Measurements from ENCODE around the gene PIK3C2G. TPM values are rescaled to one million over a fixed set of nuclear protein-coding genes. Genes with fewer than 3 reads are reported as not detected.

The PIK3C2G gene
- total RNA-seq, 1 experiment from 2014 or later: not detected

- H2BK120ac ChIP-seq (ENCODE audit: low read depth, low read length, poor library complexity, severe bottlenecking): no peak overlapping the region
- H3K36me3 Mint-ChIP-seq (ENCODE audit: insufficient read depth in 1 of 3, low read depth in 3 of 3): no peaks in the 10 kb centered on the region
- H2BK5ac ChIP-seq (ENCODE audit: insufficient read length, low read length): no peak overlapping the region
- no peaks in the 10 kb centered on the region for H3K23me2 ChIP-seq (ENCODE audit: insufficient read length, low read depth, low read length, poor library complexity, severe bottlenecking)
- H3K9ac ChIP-seq (ENCODE audit: extremely low read depth, insufficient read length, low read length): no peak overlapping the region
- no peak for TF ChIP-seq CTCF (conservative IDR thresholded peaks at IDR 0.05)
- H3K9me3 ChIP-seq (ENCODE audit: control insufficient read depth, low read depth, low read length): no peaks in the 10 kb centered on the region
- no peak overlapping the region for H2BK15ac ChIP-seq (ENCODE audit: low read depth, low read length)
- no peaks in the 10 kb centered on the region for H3K9me3 Mint-ChIP-seq
- H4K20me1 ChIP-seq (ENCODE audit: control insufficient read depth, insufficient read depth, insufficient read length): no peaks in the 10 kb centered on the region
- H3K27ac Mint-ChIP-seq: no peak overlapping the region
- no CpG with 5 or more reads among the region's 2 CpGs for WGBS (ENCODE audit: extremely low coverage, insufficient read length, low lambda C conversion rate)
- H3K4me1 Mint-ChIP-seq: peaks cover 6 to 12% of the 10 kb centered on the region in 2 experiments
- no peaks in the 10 kb centered on the region for H3K79me1 ChIP-seq (ENCODE audit: insufficient read depth, low read depth, low read length, poor library complexity, severe bottlenecking)
- DNase-seq: no peak
- H4K5ac ChIP-seq (ENCODE audit: insufficient read length, low read depth, low read length): no peak overlapping the region
- no peak overlapping the region for H3K18ac ChIP-seq (ENCODE audit: insufficient read length, low read depth, low read length)
- H4K8ac ChIP-seq (replicated peaks; ENCODE audit: insufficient read length, low read depth, low read length): no peak overlapping the region
- H3T11ph ChIP-seq (ENCODE audit: low read length): no peak overlapping the region
- H3K27ac ChIP-seq (ENCODE audit: insufficient read length, low read depth, low read length): no peak overlapping the region
- H2BK20ac ChIP-seq (ENCODE audit: low read depth, low read length, poor library complexity, severe bottlenecking): no peak overlapping the region
- H2AFZ ChIP-seq (ENCODE audit: low read length): no peak overlapping the region
- 0 out of 2 replicates have a peak, but pooled peaks cover 2% of the 10 kb centered on the region for H3K4me1 ChIP-seq (ENCODE audit: insufficient read depth, low read length)
- H4K91ac ChIP-seq (ENCODE audit: insufficient read length, low read depth, low read length): no peak overlapping the region
- no peaks in the 10 kb centered on the region for H3K27me3 Mint-ChIP-seq (ENCODE audit: low read depth)
- H3K14ac ChIP-seq (ENCODE audit: insufficient read depth, low read length): no peak overlapping the region
- no peak overlapping the region for H3K4me3 Mint-ChIP-seq
- no peak overlapping the region for H2AK5ac ChIP-seq (ENCODE audit: insufficient read length, low read length)
- no peak overlapping the region for H3K23ac ChIP-seq (ENCODE audit: insufficient read length, low read depth, low read length)
- no peak overlapping the region for H3K56ac ChIP-seq (ENCODE audit: insufficient read length, low read depth, low read length)
- H3K4me2 ChIP-seq (ENCODE audit: insufficient read depth, insufficient read length, low read length): no peak overlapping the region
- no peak overlapping the region for H3K4ac ChIP-seq (ENCODE audit: low read depth, low read length)
- H2BK12ac ChIP-seq (ENCODE audit: insufficient read length, low read depth, low read length): no peak overlapping the region
- H3K27me3 ChIP-seq (ENCODE audit: insufficient read depth, low read length): no peaks in the 10 kb centered on the region
- no peaks in the 10 kb centered on the region for H3K79me2 ChIP-seq (ENCODE audit: insufficient read depth, low read length)
These were observed 2.4 kb upstream of the PIK3C2G start for GRCh38 chr12:18258929-18259328.
